Measurements from ENCODE around the gene OSBP.

The OSBP gene

DNA sequence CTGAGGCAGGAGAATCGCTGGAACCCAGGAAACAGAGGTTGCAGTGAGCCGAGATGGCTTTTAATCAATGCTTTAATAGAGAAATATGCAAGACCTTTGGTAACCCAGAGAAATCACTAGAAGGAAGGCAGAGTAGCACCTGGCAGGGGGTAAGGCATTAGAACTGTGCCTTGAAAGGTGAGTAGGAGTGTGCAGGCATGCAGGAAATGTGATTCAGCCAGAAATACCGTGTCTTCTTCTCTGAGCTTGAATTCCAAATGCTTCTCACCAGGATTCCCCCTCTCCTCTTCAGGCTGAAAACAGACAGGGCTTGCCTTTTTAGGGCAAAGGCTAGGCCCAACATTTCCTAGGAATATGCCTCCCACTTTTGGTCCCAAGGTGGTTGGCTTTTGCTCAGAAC is 53.3 kb downstream of the OSBP start:
- no peak for DNase-seq (ENCODE audit: low read depth in 1 of 2, low spot score in 1 of 2)
- no peak overlapping the region for H3K4me3 ChIP-seq (replicated peaks; ENCODE audit: insufficient read depth, low read length)
- TF ChIP-seq SPI1 (IDR thresholded peaks at IDR 0.05; ENCODE audit: borderline replicate concordance, low read depth) (no peak), POLR2AphosphoS5 (IDR thresholded peaks at IDR 0.05; ENCODE audit: low read depth) (no peak), GABPA (IDR thresholded peaks at IDR 0.05; ENCODE audit: low read depth) (no peak)
- TF ChIP-seq, protein P1, sequence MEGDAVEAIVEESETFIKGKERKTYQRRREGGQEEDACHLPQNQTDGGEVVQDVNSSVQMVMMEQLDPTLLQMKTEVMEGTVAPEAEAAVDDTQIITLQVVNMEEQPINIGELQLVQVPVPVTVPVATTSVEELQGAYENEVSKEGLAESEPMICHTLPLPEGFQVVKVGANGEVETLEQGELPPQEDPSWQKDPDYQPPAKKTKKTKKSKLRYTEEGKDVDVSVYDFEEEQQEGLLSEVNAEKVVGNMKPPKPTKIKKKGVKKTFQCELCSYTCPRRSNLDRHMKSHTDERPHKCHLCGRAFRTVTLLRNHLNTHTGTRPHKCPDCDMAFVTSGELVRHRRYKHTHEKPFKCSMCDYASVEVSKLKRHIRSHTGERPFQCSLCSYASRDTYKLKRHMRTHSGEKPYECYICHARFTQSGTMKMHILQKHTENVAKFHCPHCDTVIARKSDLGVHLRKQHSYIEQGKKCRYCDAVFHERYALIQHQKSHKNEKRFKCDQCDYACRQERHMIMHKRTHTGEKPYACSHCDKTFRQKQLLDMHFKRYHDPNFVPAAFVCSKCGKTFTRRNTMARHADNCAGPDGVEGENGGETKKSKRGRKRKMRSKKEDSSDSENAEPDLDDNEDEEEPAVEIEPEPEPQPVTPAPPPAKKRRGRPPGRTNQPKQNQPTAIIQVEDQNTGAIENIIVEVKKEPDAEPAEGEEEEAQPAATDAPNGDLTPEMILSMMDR (IDR thresholded peaks at IDR 0.05; ENCODE audit: insufficient read depth, low read length): no peak
- TF ChIP-seq, protein P2, sequence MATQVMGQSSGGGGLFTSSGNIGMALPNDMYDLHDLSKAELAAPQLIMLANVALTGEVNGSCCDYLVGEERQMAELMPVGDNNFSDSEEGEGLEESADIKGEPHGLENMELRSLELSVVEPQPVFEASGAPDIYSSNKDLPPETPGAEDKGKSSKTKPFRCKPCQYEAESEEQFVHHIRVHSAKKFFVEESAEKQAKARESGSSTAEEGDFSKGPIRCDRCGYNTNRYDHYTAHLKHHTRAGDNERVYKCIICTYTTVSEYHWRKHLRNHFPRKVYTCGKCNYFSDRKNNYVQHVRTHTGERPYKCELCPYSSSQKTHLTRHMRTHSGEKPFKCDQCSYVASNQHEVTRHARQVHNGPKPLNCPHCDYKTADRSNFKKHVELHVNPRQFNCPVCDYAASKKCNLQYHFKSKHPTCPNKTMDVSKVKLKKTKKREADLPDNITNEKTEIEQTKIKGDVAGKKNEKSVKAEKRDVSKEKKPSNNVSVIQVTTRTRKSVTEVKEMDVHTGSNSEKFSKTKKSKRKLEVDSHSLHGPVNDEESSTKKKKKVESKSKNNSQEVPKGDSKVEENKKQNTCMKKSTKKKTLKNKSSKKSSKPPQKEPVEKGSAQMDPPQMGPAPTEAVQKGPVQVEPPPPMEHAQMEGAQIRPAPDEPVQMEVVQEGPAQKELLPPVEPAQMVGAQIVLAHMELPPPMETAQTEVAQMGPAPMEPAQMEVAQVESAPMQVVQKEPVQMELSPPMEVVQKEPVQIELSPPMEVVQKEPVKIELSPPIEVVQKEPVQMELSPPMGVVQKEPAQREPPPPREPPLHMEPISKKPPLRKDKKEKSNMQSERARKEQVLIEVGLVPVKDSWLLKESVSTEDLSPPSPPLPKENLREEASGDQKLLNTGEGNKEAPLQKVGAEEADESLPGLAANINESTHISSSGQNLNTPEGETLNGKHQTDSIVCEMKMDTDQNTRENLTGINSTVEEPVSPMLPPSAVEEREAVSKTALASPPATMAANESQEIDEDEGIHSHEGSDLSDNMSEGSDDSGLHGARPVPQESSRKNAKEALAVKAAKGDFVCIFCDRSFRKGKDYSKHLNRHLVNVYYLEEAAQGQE (IDR thresholded peaks at IDR 0.05; ENCODE audit: insufficient replicate concordance, low read depth): no peak
- no peaks in the 10 kb centered on the region for H3K27me3 ChIP-seq (ENCODE audit: insufficient read depth, poor library complexity, severe bottlenecking)
- no peak overlapping the region for H3K27ac ChIP-seq (replicated peaks)

- H3K27ac ChIP-seq (replicated peaks): peak overlapping the region; percentile 61
- peak; percentile 78 to 82 for DNase-seq (ENCODE audit: low read depth in 1 of 2, low spot score in 1 of 2)
- H3K27me3 ChIP-seq (ENCODE audit: insufficient read depth, poor library complexity, severe bottlenecking): no peaks in the 10 kb centered on the region
- TF ChIP-seq SPI1 (IDR thresholded peaks at IDR 0.05; ENCODE audit: borderline replicate concordance, low read depth) (peak; percentile 38; the same call in 1 of the 2 replicates), GABPA (IDR thresholded peaks at IDR 0.05; ENCODE audit: low read depth) (no peak)
- peak overlapping the region; percentile 89 for H3K4me3 ChIP-seq (replicated peaks; ENCODE audit: insufficient read depth, low read length)
Measured at GRCh38 chr11:59560702-59561473, 54.7 kb downstream of the OSBP start.

- no peaks in the 10 kb centered on the region for H3K27me3 ChIP-seq (ENCODE audit: insufficient read depth, poor library complexity, severe bottlenecking)
- TF ChIP-seq GABPA (IDR thresholded peaks at IDR 0.05; ENCODE audit: low read depth): no peak; the same call in 1 of the 2 replicates
- H3K27ac ChIP-seq (replicated peaks): peak overlapping the region; percentile 61
- H3K4me3 ChIP-seq (replicated peaks; ENCODE audit: insufficient read depth, low read length): peak overlapping the region; percentile 89
- peak in 1 of 2 experiments; percentile 70 for DNase-seq (ENCODE audit: low read depth in 1 of 2, low spot score in 1 of 2)
Measured at GRCh38 chr11:59560290-59560701, 55.3 kb downstream of the OSBP start.

DNA sequence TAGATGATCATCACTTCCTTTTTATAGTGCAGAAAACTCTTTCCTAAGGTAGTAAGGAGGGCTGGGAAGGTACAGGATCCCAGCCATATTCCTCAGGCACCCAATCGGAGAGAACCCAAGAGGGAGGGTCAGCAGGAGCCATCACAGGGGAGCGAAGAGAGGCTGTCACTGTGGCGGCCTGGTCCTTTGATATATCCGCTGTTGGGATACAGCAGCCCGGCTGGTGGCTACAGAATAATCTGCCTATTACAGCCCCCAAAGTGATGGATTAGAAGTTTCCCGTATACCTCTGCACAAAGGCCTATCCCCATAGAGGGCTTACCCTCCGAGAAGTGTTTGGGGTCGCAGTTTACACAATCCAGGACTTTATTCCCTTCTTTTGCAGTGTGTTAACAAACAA is 55.7 kb downstream of the OSBP start:
- Histone ChIP-seq H3K27me3 (ENCODE audit: insufficient read depth, poor library complexity, severe bottlenecking) (no peaks in the 10 kb centered on the region), H3K27ac (replicated peaks) (no peak overlapping the region), H3K4me3 (replicated peaks; ENCODE audit: insufficient read depth, low read length) (no peak overlapping the region; the same call in 1 of the 2 replicates)
- no peak for TF ChIP-seq POLR2AphosphoS5 (IDR thresholded peaks at IDR 0.05; ENCODE audit: low read depth)
- TF ChIP-seq SPI1 (IDR thresholded peaks at IDR 0.05; ENCODE audit: borderline replicate concordance, low read depth): no peak
- TF ChIP-seq, protein P2 (IDR thresholded peaks at IDR 0.05; ENCODE audit: insufficient replicate concordance, low read depth): no peak
- TF ChIP-seq GABPA (IDR thresholded peaks at IDR 0.05; ENCODE audit: low read depth): no peak
- TF ChIP-seq, protein P1 (IDR thresholded peaks at IDR 0.05; ENCODE audit: insufficient read depth, low read length): no peak
- DNase-seq (ENCODE audit: low read depth in 1 of 2, low spot score in 1 of 2): no peak
